ENCODE measurements around the gene POLR1E.

DNA sequence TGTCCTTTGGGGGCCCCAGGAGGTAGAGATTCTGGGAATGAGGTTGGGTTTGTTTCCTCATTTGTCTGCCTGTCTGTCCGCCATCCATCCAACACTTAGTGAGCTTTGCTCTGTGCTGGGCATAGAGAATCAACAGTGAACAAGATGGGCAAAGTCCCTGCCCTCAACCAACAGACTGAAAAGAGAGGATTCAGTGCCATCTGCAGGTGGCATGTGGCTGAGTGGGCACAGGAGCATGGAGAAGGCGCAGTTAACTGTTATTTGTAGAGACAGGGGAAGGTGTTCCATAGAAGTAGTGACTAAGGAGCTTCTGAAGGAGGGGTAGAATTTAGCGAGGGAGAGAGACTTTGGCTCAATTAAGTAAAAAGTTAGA lies 23.1 kb downstream of the POLR1E start:
- TF ChIP-seq, protein P1, sequence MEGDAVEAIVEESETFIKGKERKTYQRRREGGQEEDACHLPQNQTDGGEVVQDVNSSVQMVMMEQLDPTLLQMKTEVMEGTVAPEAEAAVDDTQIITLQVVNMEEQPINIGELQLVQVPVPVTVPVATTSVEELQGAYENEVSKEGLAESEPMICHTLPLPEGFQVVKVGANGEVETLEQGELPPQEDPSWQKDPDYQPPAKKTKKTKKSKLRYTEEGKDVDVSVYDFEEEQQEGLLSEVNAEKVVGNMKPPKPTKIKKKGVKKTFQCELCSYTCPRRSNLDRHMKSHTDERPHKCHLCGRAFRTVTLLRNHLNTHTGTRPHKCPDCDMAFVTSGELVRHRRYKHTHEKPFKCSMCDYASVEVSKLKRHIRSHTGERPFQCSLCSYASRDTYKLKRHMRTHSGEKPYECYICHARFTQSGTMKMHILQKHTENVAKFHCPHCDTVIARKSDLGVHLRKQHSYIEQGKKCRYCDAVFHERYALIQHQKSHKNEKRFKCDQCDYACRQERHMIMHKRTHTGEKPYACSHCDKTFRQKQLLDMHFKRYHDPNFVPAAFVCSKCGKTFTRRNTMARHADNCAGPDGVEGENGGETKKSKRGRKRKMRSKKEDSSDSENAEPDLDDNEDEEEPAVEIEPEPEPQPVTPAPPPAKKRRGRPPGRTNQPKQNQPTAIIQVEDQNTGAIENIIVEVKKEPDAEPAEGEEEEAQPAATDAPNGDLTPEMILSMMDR (IDR thresholded peaks at IDR 0.05; ENCODE audit: insufficient read depth, low read length) = no peak
- TF ChIP-seq POLR2AphosphoS5 (IDR thresholded peaks at IDR 0.05; ENCODE audit: low read depth) = no peak

All from HL-60 (cell line).